ENCODE results near the gene HINT3.
"Not testable (repeated sequence)": the region's sequence is repeated elsewhere in the genome, so short reads cannot be mapped to it uniquely, and the experiment has no call there.

The HINT3 gene

GRCh38 chr6:125957845-125958244, 1.3 kb downstream of the HINT3 start:
- Mint-ChIP-seq H3K4me3 (no peak overlapping the region), H3K4me1 (peaks cover 8% of the 10 kb centered on the region), H3K27ac (no peak overlapping the region), H3K36me3 (peaks cover 2% of the 10 kb centered on the region), H3K9me3 (no peaks in the 10 kb centered on the region), H3K27me3 (peaks cover 9% of the 10 kb centered on the region)
- no peak for DNase-seq
- CTCF ChIA-PET = interaction anchor here (0.7 to 9.9 kb wide), 11 partner anchors 10 to 177 kb away, joined by 3 to 140 read pairs (median 5); partner anchors contain the start of genes NCOA7 and TRMT11

- CTCF ChIA-PET = interaction anchor here (1.2 to 9.9 kb wide), 3 partner anchors 70 to 168 kb away, joined by 3 to 140 read pairs (median 4); partner anchors contain the start of gene NCOA7
- H3K4me3 Mint-ChIP-seq = no peak overlapping the region
- no peaks in the 10 kb centered on the region for H3K27me3 Mint-ChIP-seq
- no peaks in the 10 kb centered on the region for H3K9me3 Mint-ChIP-seq
- peaks cover 8% of the 10 kb centered on the region for H3K4me1 Mint-ChIP-seq
- peaks cover 2% of the 10 kb centered on the region for H3K36me3 Mint-ChIP-seq
- no peak overlapping the region for H3K27ac Mint-ChIP-seq
- DNase-seq = no peak
Measured at GRCh38 chr6:125959041-125959440, 2.5 kb downstream of the HINT3 start.

- H3K4me3 Mint-ChIP-seq = no peak overlapping the region
- H3K27ac Mint-ChIP-seq = no peak overlapping the region
- no peak for DNase-seq
- H3K9me3 Mint-ChIP-seq = no peaks in the 10 kb centered on the region
- no peaks in the 10 kb centered on the region for H3K27me3 Mint-ChIP-seq
- H3K36me3 Mint-ChIP-seq = peaks cover 2% of the 10 kb centered on the region
- CTCF ChIA-PET = interaction anchor here (1.0 to 2.0 kb wide), 2 partner anchors 129 to 180 kb away, joined by 3 to 7 read pairs; no protein-coding TSS in a partner anchor
- H3K4me1 Mint-ChIP-seq = peaks cover 1% of the 10 kb centered on the region
Measured at GRCh38 chr6:125961117-125961516, 4.5 kb downstream of the HINT3 start.

GRCh38 chr6:125962900-125963497, 6.4 kb downstream of the HINT3 start:
- Mint-ChIP-seq H3K36me3 (peaks cover 7% of the 10 kb centered on the region), H3K27ac (no peak overlapping the region), H3K4me3 (no peak overlapping the region), H3K4me1 (no peaks in the 10 kb centered on the region), H3K27me3 (no peaks in the 10 kb centered on the region), H3K9me3 (no peaks in the 10 kb centered on the region)
- no peak for DNase-seq
- CTCF ChIA-PET = interaction anchor here (1.3 kb wide), 1 partner anchor 11 kb away, joined by 3 read pairs; no protein-coding TSS in a partner anchor

- peaks cover 10% of the 10 kb centered on the region for H3K36me3 Mint-ChIP-seq
- no peak overlapping the region for H3K4me3 Mint-ChIP-seq
- H3K27ac Mint-ChIP-seq = no peak overlapping the region
- no peak for DNase-seq
- H3K4me1 Mint-ChIP-seq = no peaks in the 10 kb centered on the region
- H3K27me3 Mint-ChIP-seq = no peaks in the 10 kb centered on the region
- CTCF ChIA-PET = interaction anchor here (0.8 to 2.4 kb wide), 2 partner anchors 7 to 10 kb away, joined by 3 to 11 read pairs; partner anchors contain the start of gene HINT3
- H3K9me3 Mint-ChIP-seq = no peaks in the 10 kb centered on the region
Measured at GRCh38 chr6:125963817-125964216, 7.2 kb downstream of the HINT3 start.

GRCh38 chr6:125966569-125966968, 10.0 kb downstream of the HINT3 start:
- peaks cover 18% of the 10 kb centered on the region for H3K36me3 Mint-ChIP-seq
- no peaks in the 10 kb centered on the region for H3K27me3 Mint-ChIP-seq
- H3K4me1 Mint-ChIP-seq = no peaks in the 10 kb centered on the region
- H3K4me3 Mint-ChIP-seq = no peak overlapping the region
- no peaks in the 10 kb centered on the region for H3K9me3 Mint-ChIP-seq
- H3K27ac Mint-ChIP-seq = no peak overlapping the region
- CTCF ChIA-PET = no interaction called here
- DNase-seq = no peak

- H3K4me3 Mint-ChIP-seq = no peak overlapping the region
- no peaks in the 10 kb centered on the region for H3K27me3 Mint-ChIP-seq
- no peaks in the 10 kb centered on the region for H3K9me3 Mint-ChIP-seq
- no peak for DNase-seq
- H3K36me3 Mint-ChIP-seq = peaks cover 22% of the 10 kb centered on the region
- no peak overlapping the region for H3K27ac Mint-ChIP-seq
- CTCF ChIA-PET = interaction anchor here (2.0 kb wide), 1 partner anchor 11 kb away, joined by 6 read pairs; no protein-coding TSS in a partner anchor
- H3K4me1 Mint-ChIP-seq = no peaks in the 10 kb centered on the region
Measured at GRCh38 chr6:125968493-125968892, 11.9 kb downstream of the HINT3 start.

- Mint-ChIP-seq H3K27me3 (no peaks in the 10 kb centered on the region), H3K4me3 (no peak overlapping the region), H3K4me1 (peaks cover 6% of the 10 kb centered on the region), H3K9me3 (no peaks in the 10 kb centered on the region), H3K27ac (no peak overlapping the region), H3K36me3 (peaks cover 30% of the 10 kb centered on the region)
- DNase-seq = no peak
- CTCF ChIA-PET = interaction anchor here (0.7 to 1.8 kb wide), 5 partner anchors 15 to 660 kb away, joined by 3 to 8 read pairs (median 3); no protein-coding TSS in a partner anchor
Measured at GRCh38 chr6:125970760-125971159, 14.2 kb downstream of the HINT3 start.

- CTCF ChIA-PET = interaction anchor here (1.2 to 4.0 kb wide), 2 partner anchors 16 to 182 kb away, joined by 4 to 33 read pairs; partner anchors contain the start of genes HINT3 and NCOA7
Measured at GRCh38 chr6:125972478-125972877, 15.9 kb downstream of the HINT3 start.

GRCh38 chr6:125974214-125974866, 17.8 kb downstream of the HINT3 start:
- no peak overlapping the region for H3K4me3 Mint-ChIP-seq
- peaks cover 6% of the 10 kb centered on the region for H3K4me1 Mint-ChIP-seq
- CTCF ChIA-PET = interaction anchor here (0.6 to 4.0 kb wide), 25 partner anchors 10 to 664 kb away, joined by 3 to 33 read pairs (median 4); partner anchors contain the start of genes HINT3, NCOA7 and TRMT11
- H3K27ac Mint-ChIP-seq = no peak overlapping the region
- no peak for DNase-seq
- H3K36me3 Mint-ChIP-seq = peaks cover 17% of the 10 kb centered on the region
- H3K9me3 Mint-ChIP-seq = no peaks in the 10 kb centered on the region
- H3K27me3 Mint-ChIP-seq = no peaks in the 10 kb centered on the region

More at GRCh38 chr6:125972478-125972877, 15.9 kb downstream of the HINT3 start:
- H3K36me3 Mint-ChIP-seq = peaks cover 27% of the 10 kb centered on the region
- H3K4me1 Mint-ChIP-seq, H3K27ac Mint-ChIP-seq, H3K4me3 Mint-ChIP-seq, H3K27me3 Mint-ChIP-seq, DNase-seq, H3K9me3 Mint-ChIP-seq: not testable (repeated sequence)

GRCh38 chr6:125979101-125979500, 22.5 kb downstream of the HINT3 start:
- Mint-ChIP-seq H3K27me3 (no peaks in the 10 kb centered on the region), H3K4me1 (peaks cover 6% of the 10 kb centered on the region), H3K4me3 (no peak overlapping the region), H3K27ac (no peak overlapping the region), H3K9me3 (no peaks in the 10 kb centered on the region), H3K36me3 (peaks cover 9% of the 10 kb centered on the region)
- DNase-seq = no peak
- CTCF ChIA-PET = interaction anchor here (0.6 kb wide), 1 partner anchor 12 kb away, joined by 3 read pairs; no protein-coding TSS in a partner anchor

- no peak overlapping the region for H3K4me3 Mint-ChIP-seq
- peaks cover 5% of the 10 kb centered on the region for H3K4me1 Mint-ChIP-seq
- DNase-seq = no peak
- no peak overlapping the region for H3K27ac Mint-ChIP-seq
- no peaks in the 10 kb centered on the region for H3K9me3 Mint-ChIP-seq
- CTCF ChIA-PET = interaction anchor here (0.6 kb wide), 1 partner anchor 1209 kb away, joined by 3 read pairs; no protein-coding TSS in a partner anchor
- H3K36me3 Mint-ChIP-seq = peaks cover 1% of the 10 kb centered on the region
- no peaks in the 10 kb centered on the region for H3K27me3 Mint-ChIP-seq
Measured at GRCh38 chr6:125981571-125982185, 25.1 kb downstream of the HINT3 start.

GRCh38 chr6:125983246-125983945, 26.8 kb downstream of the HINT3 start:
- Mint-ChIP-seq H3K36me3 (peaks cover 1% of the 10 kb centered on the region), H3K4me1 (peaks cover 5% of the 10 kb centered on the region), H3K4me3 (no peak overlapping the region), H3K27ac (no peak overlapping the region), H3K27me3 (no peaks in the 10 kb centered on the region), H3K9me3 (no peaks in the 10 kb centered on the region)
- CTCF ChIA-PET = no interaction called here
- no peak for DNase-seq

Measured in activated naive CD4-positive, alpha-beta T cell treated with anti-CD3 and anti-CD28 coated beads, Interleukin-2, amount 10 ng/mL, durations not matched to agents 7 days and 5 days (primary cell).